Panc1 (cell line): Measurements from ENCODE around the gene GLI1.

ENCODE experiments used
- POLR2AphosphoS5 ChIP-seq: IDR thresholded peaks from 2 replicates; pipeline ENCODE4 v1.6.1; 2012; ENCODE audit warnings: mild to moderate bottlenecking, low read depth, low read length, moderate library complexity
- SIN3A ChIP-seq: IDR thresholded peaks from 2 replicates; pipeline ENCODE4 v1.6.1; 2012; ENCODE audit warnings: low read depth, mild to moderate bottlenecking, low read length, moderate library complexity, borderline replicate concordance; ENCODE audit not compliant: insufficient read depth
- TF ChIP-seq, protein P1 (sequence below): fragments of 450-650 bp; IDR thresholded peaks from 2 replicates; pipeline ENCODE4 v1.5.1; 2017; ENCODE audit warnings: mild to moderate bottlenecking

- TF ChIP-seq, protein P1, sequence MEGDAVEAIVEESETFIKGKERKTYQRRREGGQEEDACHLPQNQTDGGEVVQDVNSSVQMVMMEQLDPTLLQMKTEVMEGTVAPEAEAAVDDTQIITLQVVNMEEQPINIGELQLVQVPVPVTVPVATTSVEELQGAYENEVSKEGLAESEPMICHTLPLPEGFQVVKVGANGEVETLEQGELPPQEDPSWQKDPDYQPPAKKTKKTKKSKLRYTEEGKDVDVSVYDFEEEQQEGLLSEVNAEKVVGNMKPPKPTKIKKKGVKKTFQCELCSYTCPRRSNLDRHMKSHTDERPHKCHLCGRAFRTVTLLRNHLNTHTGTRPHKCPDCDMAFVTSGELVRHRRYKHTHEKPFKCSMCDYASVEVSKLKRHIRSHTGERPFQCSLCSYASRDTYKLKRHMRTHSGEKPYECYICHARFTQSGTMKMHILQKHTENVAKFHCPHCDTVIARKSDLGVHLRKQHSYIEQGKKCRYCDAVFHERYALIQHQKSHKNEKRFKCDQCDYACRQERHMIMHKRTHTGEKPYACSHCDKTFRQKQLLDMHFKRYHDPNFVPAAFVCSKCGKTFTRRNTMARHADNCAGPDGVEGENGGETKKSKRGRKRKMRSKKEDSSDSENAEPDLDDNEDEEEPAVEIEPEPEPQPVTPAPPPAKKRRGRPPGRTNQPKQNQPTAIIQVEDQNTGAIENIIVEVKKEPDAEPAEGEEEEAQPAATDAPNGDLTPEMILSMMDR = no peak
- TF ChIP-seq POLR2AphosphoS5 (no peak), SIN3A (no peak)
These were observed 9.9 kb downstream of the GLI1 start for GRCh38 chr12:57469296-57470164.
